ENCODE data around the gene DYNC2I2.
"Not testable (repeated sequence)": the region's sequence is repeated elsewhere in the genome, so short reads cannot be mapped to it uniquely, and the experiment has no call there.

The DYNC2I2 gene

GRCh38 chr9:128603697-128604096, 53.0 kb downstream of the DYNC2I2 start:
- TF ChIP-seq POLR2A (IDR thresholded peaks at IDR 0.05; ENCODE audit: low read depth, low read length), result no peak
- TF ChIP-seq POLR2AphosphoS5 (IDR thresholded peaks at IDR 0.05; ENCODE audit: low read depth, low read length), result no peak
- no peak for TF ChIP-seq TAF1 (IDR thresholded peaks at IDR 0.05; ENCODE audit: borderline replicate concordance, low read depth, low read length)
- no peak for FAIRE-seq
- DNase-seq (ENCODE audit: insufficient read length), result no peak

DNA sequence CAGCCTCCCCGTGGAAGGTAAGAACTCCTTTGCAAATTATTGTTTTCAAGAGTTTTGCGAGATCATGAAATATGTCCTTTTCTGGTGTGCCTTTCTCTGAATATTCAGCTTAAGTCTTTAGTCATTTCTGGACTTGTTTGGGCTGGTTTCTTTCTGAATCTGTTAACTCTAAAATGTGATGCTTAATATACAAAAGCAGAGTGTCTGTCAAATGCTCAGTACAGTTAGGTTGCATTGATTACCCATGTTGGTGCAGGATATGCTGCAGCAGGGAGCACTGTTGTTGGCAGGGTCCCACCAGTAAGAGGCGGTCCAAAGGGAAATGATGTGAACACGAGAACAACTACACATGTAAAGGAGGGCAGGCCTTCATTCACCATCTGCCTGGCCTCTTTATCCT, 56.5 kb downstream of the DYNC2I2 start:
- TF ChIP-seq POLR2AphosphoS5 (IDR thresholded peaks at IDR 0.05; ENCODE audit: low read depth, low read length) (no peak), POLR2A (IDR thresholded peaks at IDR 0.05; ENCODE audit: low read depth, low read length) (no peak), TAF1 (IDR thresholded peaks at IDR 0.05; ENCODE audit: borderline replicate concordance, low read depth, low read length) (no peak)
- DNase-seq (ENCODE audit: insufficient read length), result no peak
- FAIRE-seq, result peak; percentile 33

DNA sequence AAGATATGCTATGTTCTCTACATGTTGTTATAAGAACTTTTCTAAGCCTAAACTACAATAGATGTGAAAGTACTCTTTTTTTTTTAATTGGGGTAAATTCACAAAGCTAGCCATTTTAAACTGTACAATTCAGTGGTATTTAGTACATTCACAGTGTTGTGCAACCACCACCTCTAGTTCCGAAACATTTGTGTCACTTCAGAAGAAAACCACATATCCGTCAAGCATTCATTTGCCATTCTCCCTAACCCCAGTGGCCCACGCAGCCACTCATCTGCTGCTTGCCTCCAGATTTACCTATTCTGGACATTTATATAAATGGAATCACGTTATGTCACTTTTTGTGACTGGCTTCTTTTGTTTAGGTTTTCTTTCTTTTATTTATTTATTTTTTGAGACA, 61.2 kb downstream of the DYNC2I2 start:
- FAIRE-seq, result no peak
- no peak for TF ChIP-seq TAF1 (IDR thresholded peaks at IDR 0.05; ENCODE audit: borderline replicate concordance, low read depth, low read length)
- TF ChIP-seq POLR2A (IDR thresholded peaks at IDR 0.05; ENCODE audit: low read depth, low read length), result no peak
- TF ChIP-seq POLR2AphosphoS5 (IDR thresholded peaks at IDR 0.05; ENCODE audit: low read depth, low read length), result no peak
- no peak for DNase-seq (ENCODE audit: insufficient read length)

DNA sequence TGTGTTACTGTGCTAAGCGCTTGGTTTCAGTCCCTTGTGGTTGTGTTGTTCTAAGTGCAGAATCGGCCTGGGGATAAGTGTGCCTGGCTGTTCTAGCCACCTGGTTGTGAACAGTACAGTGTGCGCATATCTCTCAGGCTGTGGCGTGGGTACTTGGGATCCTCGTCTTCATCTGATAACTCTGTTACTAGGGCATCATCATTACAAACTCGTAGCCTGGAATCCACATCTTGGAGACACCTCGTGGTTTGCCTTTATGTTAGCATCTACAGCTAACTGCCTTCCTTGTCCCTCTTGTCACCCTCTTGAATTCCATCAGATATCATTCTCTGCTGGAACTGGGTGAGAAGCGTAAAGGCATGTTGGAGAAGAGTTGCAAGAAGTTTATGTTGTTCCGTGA, 62.8 kb downstream of the DYNC2I2 start:
- no peak for TF ChIP-seq TAF1 (IDR thresholded peaks at IDR 0.05; ENCODE audit: borderline replicate concordance, low read depth, low read length)
- TF ChIP-seq POLR2AphosphoS5 (IDR thresholded peaks at IDR 0.05; ENCODE audit: low read depth, low read length), result no peak
- no peak for TF ChIP-seq POLR2A (IDR thresholded peaks at IDR 0.05; ENCODE audit: low read depth, low read length)
- DNase-seq (ENCODE audit: insufficient read length) (no peak), FAIRE-seq (no peak)

DNA sequence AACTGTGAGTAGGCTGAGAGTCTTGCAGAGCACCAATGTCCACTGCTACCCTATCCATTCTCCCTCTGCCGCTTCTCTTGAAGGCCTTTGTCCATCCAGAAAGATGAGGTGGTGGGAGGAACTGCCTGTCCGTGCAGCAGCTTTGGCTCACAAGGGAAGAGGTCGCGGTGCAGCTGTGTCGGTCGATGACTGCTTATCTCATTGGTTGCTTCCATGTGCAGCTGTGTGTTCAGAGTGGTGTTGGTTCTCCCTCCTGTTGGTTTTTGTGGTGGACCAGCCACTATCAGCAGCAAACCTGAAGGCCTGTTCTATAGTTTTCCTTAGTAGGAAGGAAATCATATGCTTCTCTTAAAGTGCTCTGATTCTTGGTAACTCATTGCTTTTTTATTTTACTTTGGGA, 63.6 kb downstream of the DYNC2I2 start:
- TF ChIP-seq POLR2A (IDR thresholded peaks at IDR 0.05; ENCODE audit: low read depth, low read length) (no peak), POLR2AphosphoS5 (IDR thresholded peaks at IDR 0.05; ENCODE audit: low read depth, low read length) (no peak), TAF1 (IDR thresholded peaks at IDR 0.05; ENCODE audit: borderline replicate concordance, low read depth, low read length) (no peak)
- DNase-seq (ENCODE audit: insufficient read length) (no peak), FAIRE-seq (no peak)

DNA sequence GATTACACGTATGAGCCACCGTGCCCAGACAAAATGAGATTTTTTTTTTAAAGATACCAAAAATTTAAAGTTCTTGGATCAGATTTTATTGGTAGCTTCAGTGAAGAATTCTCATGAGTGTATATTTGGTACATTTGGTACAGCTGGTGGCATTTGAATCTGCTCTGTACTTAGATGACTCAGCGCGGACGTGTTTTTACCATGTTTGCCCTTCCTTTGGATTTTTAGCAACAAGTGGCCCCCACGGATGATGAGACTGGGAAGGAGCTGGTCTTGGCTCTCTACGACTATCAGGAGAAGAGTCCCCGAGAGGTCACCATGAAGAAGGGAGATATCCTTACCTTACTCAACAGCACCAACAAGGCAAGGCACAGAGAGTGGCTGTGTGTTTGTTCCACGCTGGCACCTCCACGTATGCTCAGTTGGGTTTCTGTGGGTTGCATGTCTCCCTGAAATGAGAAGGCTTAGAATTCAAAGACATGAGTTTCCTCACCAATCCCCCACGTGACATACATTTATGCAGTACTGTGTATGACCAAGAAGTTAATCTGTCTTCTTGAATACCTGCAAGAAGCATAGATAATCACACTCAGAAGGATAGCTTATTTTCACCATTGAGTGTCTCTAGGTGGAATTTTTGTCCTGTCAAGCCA, 67.9 kb downstream of the DYNC2I2 start:
- FAIRE-seq, result no peak
- no peak for DNase-seq (ENCODE audit: insufficient read length)
- no peak for TF ChIP-seq TAF1 (IDR thresholded peaks at IDR 0.05; ENCODE audit: borderline replicate concordance, low read depth, low read length)
- TF ChIP-seq POLR2A (IDR thresholded peaks at IDR 0.05; ENCODE audit: low read depth, low read length), result no peak
- TF ChIP-seq POLR2AphosphoS5 (IDR thresholded peaks at IDR 0.05; ENCODE audit: low read depth, low read length), result no peak

GRCh38 chr9:128587453-128587852, 69.2 kb downstream of the DYNC2I2 start:
- TF ChIP-seq POLR2AphosphoS5 (IDR thresholded peaks at IDR 0.05; ENCODE audit: low read depth, low read length), result no peak
- no peak for TF ChIP-seq TAF1 (IDR thresholded peaks at IDR 0.05; ENCODE audit: borderline replicate concordance, low read depth, low read length)
- no peak for TF ChIP-seq POLR2A (IDR thresholded peaks at IDR 0.05; ENCODE audit: low read depth, low read length)
- DNase-seq (ENCODE audit: insufficient read length) (peak; percentile 13), FAIRE-seq (no peak)

DNA sequence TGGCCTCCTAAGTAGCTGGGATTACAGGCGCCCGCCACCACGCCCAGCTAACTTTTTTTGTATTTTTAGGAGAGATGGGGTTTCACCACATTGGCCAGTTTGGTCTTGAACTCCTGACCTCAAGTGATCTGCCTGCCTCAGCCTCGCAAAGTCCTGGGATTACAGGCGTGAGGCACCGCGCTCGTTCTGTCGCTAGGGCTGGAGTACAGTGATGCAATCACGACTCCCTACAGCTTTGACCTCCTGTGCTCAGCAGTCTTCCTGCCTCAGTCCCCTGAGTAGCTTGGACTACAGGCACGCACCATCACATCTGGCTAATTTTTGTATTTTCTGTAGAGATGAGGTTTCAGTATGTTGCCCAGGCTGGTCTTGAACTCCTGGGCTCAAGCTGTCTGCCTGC, 69.7 kb downstream of the DYNC2I2 start:
- DNase-seq (ENCODE audit: insufficient read length); FAIRE-seq: not testable (repeated sequence)

GRCh38 chr9:128585155-128585554, 71.5 kb downstream of the DYNC2I2 start:
- FAIRE-seq; DNase-seq (ENCODE audit: insufficient read length): not testable (repeated sequence)

Measured in GM12892 (cell line).